NCI-H2029 (cell line): ENCODE data around the gene SNX33.
"Not testable (repeated sequence)": the region's sequence is repeated elsewhere in the genome, so short reads cannot be mapped to it uniquely, and the experiment has no call there.

ENCODE experiments used
- DNase-seq: peaks from one replicate; lab custom pipeline; 2025; lab: John Stamatoyannopoulos, UW

SNX33 gene

GRCh38 chr15:75683646-75684312 is 36.1 kb downstream of the SNX33 start:
- not testable (repeated sequence) for DNase-seq

DNA sequence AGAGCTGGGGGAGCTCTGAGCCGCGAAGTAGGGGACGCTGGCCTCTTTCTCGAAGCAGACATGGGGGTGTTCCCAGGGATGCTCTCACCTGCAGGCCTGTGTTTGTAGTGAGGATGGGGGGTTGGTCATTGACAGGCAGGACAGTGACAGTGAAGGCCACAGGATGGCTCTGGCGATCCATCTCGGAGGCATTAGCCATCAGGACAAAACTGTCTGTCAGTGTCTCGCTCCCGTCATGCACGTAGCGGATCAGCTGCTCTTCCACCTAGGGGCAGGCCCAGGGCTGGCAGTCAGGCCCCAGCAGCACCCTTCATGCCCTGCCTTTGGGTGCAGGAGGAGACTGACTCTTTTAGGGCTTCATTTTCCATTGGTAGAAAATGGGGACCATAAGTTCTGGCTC is 36.9 kb downstream of the SNX33 start:
- DNase-seq = no peak

DNA sequence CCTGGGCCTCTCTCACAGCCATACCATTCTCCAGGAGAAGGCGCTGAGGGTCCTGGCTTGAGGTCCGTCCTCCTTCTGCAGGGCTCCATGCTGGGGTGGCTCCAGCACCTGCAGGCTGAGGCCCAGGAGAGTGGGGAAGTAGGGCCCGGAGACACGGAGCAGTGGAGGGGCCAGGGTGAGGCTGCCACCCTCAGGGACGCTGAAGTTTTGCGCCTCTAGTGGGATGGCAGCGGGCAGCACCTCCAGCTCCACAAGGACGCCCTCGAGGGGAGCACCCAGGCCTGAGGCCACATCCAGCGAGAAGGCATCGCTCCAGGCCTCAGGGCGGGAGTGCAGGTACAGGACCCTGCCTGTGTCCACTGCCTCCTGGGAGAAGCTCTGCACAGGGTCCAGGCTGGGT is 37.5 kb downstream of the SNX33 start:
- DNase-seq = no peak

- not testable (repeated sequence) for DNase-seq
These were observed 38.5 kb downstream of the SNX33 start for GRCh38 chr15:75686212-75686642.

GRCh38 chr15:75687486-75688277 is 40.0 kb downstream of the SNX33 start:
- DNase-seq = no peak

- no peak for DNase-seq
These were observed 40.5 kb downstream of the SNX33 start for GRCh38 chr15:75688278-75688557.

DNA sequence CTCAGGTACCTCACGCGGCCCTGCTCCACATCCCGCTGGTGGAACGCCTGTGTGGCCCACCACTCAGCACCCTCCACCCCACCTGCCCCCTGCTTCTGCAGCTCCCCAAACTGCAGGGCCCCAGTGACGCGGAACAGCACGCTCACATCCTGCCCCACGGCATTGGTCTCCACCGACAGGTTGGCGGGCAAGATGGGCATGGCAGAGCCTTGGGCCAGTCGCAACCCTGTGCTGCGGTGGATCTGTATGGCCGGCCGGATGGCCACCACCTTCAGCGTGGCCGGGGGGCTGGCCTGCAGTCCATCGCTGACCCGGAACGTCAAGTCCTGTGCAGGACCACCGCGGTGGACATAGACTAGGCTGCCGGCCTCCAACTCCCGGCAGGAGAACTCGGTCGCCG is 41.1 kb downstream of the SNX33 start:
- DNase-seq = no peak

GRCh38 chr15:75689429-75689828 is 41.7 kb downstream of the SNX33 start:
- DNase-seq = not testable (repeated sequence)

DNA sequence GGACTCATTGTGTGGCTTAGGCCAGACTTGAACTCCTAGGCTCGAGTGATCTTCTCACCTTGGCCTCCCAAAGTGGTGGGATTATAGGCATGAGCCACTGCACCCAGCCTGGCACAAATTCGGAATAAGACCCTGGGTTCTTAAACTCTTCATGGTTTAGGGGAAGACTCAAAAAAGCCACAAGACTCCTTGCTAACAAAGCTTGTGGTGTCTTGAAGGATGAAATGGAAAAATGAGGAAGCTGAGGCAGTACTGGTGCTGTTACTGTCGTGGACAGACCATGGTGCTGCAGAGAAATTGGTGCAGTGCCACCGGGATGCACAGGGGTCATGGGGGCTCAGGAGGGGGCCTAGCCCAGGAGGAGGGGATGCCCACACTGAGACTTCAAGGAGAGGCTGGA is 44.6 kb downstream of the SNX33 start:
- DNase-seq = not testable (repeated sequence)

- not testable (repeated sequence) for DNase-seq
These were observed 45.3 kb downstream of the SNX33 start for GRCh38 chr15:75693028-75693427.

- DNase-seq = no peak
These were observed 46.0 kb downstream of the SNX33 start for GRCh38 chr15:75693501-75694240.

- DNase-seq = peak; percentile 3
These were observed 46.8 kb downstream of the SNX33 start for GRCh38 chr15:75694241-75695182.

DNA sequence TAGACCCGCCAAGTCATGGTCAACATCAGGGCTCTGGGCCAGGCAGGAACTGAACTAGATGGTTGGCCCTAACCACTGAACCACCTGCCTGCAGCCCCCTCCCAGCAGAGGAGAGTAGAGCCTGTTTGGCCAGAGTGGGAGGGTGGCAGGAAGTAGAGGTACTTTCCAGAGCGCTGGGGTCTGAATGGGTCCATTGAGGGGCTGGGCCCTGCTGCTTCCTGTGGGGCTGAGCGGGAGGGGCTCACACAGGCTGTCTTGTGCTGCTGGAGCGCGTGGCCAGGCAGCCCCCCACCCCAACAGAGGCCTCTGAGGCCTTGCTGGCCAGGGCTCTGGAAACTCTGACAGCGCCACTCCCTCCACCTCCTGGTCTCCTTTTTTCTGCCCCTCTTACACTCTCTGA is 47.5 kb downstream of the SNX33 start:
- no peak for DNase-seq

GRCh38 chr15:75695634-75696310 is 48.1 kb downstream of the SNX33 start:
- DNase-seq = no peak

GRCh38 chr15:75696311-75696720 is 48.6 kb downstream of the SNX33 start:
- no peak for DNase-seq

DNA sequence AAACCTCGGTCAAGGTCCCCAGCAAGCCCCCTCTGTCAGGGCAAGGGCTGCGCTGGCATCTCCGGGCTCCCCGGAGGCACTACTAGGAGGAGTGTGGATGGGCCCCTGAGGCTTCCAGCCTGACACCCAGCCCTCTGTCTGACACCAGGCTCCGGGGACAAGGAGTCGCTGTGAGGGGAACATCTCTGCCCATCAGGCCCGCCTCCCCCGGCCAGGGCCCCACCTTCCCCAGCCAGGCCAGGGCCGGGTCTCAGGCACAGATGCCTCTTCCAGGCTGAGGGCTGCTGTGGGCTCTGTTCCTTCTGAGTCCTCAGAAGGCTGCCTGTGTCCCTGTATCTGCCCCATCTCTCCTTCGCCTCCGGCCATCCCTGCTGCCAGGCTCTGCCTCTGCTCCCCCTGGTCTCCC is 49.1 kb downstream of the SNX33 start:
- no peak for DNase-seq

DNA sequence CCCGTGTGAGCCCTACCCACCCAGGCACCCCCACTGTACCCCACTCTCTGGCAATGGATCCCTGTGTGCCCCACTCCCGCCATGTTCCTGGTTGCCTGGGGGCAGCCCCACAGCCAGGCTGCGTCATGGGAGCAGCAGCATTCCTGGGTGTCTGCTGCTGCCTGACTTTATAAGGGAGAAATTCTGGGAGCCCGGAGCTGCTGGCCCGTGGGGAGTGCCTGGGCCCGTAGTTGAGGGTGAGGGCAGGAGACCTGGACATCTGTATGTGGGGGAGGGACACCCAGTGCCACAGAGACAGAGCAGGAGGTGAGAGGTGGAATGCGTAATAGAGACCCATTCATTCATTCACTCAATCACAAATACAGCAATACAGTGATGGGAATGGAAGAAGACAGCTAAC is 49.8 kb downstream of the SNX33 start:
- no peak for DNase-seq

DNA sequence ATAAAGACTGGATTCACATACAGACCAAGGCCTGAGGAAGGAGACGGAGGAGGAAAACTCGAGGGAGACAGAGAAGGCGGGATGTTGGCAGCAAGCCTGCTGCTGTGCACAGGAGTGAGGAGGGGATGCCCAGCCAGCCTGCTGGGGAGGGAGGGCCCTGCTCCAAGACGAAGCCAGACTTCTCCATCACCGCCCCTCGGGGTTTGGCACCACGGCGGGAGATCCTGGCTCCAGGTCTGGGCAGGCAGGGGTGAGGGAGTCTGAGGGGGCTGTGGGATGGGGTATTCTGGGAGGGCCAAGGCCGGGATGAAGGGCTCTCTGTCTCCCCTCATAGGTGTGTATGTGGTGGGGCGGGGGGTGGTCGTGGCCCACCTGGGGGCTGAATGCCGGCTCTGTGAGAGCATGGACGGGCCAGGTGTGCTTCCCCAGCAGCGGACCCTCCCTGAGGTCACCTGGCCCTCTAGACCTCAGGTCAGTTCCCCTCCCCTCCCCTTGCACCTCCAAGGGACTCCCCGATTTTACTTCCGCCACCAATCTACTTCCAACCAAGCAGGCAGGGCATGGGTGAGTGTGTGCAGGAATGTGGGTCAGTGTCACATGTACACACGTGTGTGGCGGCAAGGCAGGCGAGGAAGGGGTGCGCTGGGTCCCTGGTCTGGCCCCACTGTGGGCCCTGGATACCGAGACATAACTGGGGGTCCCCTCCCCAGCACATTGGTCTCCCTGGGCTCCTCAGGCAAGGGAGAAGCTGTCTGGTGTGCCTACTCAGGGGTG is 50.4 kb downstream of the SNX33 start:
- not testable (repeated sequence) for DNase-seq

DNA sequence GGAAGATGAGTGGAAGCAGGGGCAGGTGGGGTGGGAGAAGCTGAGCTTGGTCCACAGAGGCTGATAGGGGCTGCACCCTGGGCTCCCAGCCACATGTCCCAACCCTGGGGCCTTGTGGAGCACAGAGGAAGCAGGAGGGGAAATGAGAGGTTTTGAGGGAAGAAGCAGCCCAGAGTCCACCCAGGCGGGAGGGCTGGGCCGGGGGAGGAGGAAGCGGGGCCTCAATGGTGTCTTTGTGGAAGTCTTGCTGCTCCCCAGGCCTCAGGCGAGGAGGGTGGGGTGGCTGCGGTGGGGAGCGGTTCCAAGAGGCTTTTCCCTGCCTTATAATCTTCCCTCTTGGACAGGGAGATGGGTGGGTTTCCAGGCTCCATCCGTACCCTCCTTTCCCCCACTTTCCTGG is 51.8 kb downstream of the SNX33 start:
- not testable (repeated sequence) for DNase-seq
